NCI-H2196 (cell line): ENCODE results near the gene CEP170B.
"Not testable (repeated sequence)": the region's sequence is repeated elsewhere in the genome, so short reads cannot be mapped to it uniquely, and the experiment has no call there.

ENCODE experiments used
- DNase-seq: peaks from one replicate; lab custom pipeline; 2025; ENCODE audit not compliant: unreplicated experiment; lab: John Stamatoyannopoulos, UW

Gene CEP170B

DNA sequence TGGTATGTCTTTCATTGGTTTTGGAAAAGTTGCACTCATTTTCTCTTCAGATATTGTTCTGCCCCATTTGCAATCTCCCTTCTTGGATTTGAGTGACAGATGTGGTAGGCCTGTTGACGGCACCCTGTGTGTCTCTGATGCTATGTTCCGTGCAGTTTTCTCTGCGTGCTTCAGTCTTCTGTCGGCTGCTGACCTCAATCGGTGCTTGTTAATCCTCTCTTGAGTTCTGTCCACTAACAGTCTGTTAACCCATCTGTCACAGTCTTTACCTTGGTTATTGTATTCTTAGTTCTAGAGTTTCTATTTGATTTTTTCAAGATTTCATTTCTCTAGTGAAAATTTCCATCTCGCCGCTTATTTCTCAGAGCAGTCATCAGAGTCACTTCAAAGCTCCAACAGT lies 38.9 kb downstream of the CEP170B start:
- DNase-seq: no peak

- not testable (repeated sequence) for DNase-seq
Observed at GRCh38 chr14:104904650-104905578, 39.8 kb downstream of the CEP170B start.

- not testable (repeated sequence) for DNase-seq
Observed at GRCh38 chr14:104905579-104905933, 40.5 kb downstream of the CEP170B start.

DNA sequence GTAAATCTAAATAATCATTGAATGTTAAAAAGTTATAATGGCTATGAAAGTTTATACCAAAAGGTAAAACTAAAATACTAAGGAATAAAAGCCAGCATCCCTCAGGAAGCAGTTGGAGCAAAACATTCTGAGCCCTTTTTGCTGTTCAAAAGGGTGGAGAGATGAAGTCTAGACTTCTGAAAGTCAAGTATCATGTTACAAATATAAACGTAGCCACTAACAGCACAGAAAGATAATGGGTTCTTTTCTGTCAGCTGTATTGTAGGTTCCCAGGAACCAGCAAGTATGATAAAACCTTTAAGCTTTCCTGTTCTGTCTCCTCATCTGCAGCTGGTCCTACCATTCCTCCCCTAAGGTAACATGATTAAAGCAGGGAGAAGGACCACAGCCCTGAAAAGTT lies 43.2 kb downstream of the CEP170B start:
- DNase-seq: no peak

DNA sequence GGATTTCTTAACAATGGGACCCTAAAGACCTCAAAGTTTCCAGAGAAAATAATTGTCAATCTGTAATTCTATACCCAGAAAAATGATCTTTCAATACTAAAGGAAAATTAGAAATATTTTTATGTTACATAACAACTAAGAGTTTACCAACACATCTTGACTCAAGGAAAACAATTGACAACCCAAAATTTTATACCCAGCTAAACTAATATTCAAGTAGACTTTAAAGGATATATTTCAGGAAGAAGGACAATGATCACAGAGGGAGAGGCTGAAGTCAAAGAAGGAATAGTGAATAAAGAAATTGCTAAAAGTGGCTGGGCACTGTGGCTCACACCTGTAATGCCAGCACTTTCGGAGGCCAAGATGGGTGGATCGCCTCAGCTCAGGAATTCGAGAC lies 47.0 kb downstream of the CEP170B start:
- DNase-seq: no peak

DNA sequence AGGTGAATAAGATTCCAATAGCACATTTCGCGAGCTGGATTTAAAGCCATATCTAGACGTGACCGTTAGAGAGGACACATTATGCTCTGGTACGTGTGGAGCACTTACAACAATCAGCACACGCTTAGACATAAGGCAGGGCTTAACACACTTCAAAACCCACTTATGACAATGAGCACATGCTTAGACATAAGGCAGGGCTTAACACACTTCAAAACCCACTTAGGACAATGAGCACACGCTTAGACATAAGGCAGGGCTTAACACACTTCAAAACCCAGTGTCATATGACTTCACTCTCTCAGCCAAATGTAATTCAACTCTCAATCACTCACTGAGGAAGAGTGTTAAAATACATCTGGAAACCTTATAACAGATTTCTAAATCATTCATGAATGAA lies 48.4 kb downstream of the CEP170B start:
- no peak for DNase-seq

DNA sequence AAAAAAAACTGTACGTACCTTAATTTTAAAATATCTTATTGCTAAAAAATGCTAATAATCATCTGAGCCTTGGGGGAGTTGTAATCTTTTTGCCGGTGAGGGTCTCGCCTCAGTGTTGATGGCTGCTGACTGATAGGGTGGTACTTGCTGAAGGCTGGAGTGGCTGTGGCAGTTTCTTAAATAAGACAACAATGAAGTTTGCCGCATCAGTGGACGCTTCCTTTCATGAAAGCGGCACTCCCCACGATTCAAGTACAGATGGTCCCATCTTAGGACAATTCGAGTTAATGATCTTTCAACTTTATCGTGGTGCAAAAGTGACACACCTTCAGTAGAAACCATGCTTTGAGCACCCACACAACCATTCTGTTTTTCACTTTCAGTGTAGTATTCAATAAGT lies 52.0 kb downstream of the CEP170B start:
- no peak for DNase-seq

DNA sequence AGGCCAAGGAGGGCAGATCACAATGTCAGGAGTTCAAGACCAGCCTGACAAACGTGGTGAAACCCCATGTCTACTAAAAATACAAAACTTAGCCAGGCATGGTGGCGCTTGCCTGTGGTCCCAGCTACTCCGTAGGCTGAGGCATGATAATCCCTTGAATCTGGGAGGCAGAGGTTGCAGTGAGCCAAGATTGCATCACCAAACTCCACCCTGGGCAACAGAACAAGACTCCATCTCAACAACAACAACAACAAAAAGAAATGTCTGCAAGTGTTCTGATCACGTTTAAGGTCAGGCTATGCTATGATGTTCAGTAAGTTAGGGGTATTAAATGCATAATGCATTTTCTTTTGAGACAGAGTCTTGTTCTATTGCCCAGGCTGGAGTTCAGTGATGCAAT lies 52.9 kb downstream of the CEP170B start:
- DNase-seq: no peak

- DNase-seq: not testable (repeated sequence)
Observed at GRCh38 chr14:104919152-104919992, 54.3 kb downstream of the CEP170B start.

DNA sequence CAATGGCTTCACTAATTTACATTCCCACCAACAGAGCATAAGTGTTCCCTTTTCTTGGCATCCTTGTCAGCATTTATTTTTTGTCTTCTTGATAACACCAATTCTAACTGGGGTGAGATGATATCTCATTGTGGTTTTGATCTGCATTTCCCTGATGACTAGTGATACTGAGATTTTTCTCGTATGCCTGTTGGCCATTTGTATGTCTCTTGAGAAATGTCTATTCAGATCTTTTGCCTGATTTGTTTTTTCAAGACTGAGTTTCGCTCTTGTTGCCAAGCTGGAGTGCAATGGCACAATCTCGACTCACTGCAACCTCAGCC lies 54.9 kb downstream of the CEP170B start:
- DNase-seq: no peak

DNA sequence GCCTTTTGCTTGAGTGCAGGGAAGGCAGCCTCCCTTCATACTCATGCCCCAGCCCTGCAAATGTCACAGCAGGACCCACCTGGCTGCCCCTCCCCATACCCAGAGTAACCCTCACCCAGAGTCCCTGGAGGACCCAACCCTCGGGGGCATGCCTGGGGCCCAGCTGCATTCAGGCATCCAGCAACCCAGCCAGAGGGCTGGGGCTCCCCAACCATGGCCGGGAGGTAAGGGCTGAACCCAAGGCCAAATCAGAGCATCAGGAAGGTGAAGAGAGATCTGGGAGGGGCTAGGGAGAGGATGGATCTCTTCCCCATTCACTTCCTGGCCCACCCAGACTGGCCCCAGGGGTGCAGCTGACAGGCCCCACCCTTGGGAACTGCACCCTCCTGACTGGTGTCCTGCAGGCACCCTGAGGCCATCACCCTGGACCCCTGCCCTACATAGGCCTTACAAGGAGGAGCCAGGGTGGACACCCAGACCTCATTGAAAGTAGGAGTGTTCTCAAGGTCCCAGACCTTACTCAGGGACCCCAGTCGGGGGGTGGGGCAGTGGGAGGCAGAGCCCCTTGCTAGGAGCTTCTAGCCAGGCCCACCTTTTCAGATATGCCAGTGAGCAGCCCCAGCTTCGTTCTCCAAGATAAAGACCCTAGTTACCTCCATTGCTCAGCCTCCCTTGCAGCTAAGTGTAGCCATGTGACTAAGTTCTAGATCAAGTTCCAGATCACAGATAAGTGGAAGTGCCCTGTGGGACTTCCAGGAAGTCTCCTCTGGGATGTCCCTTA lies 58.8 kb downstream of the CEP170B start:
- no peak for DNase-seq

GRCh38 chr14:104924421-104925213 lies 59.5 kb downstream of the CEP170B start, which contains the start of gene PLD4:
Gene PLD4 (plus strand): TSS chr14:104924879. CDS start chr14:104927141, 2,262 bp downstream.
- no peak for DNase-seq

- no peak for DNase-seq
Observed at GRCh38 chr14:104925214-104925854, 60.3 kb downstream of the CEP170B start.

DNA sequence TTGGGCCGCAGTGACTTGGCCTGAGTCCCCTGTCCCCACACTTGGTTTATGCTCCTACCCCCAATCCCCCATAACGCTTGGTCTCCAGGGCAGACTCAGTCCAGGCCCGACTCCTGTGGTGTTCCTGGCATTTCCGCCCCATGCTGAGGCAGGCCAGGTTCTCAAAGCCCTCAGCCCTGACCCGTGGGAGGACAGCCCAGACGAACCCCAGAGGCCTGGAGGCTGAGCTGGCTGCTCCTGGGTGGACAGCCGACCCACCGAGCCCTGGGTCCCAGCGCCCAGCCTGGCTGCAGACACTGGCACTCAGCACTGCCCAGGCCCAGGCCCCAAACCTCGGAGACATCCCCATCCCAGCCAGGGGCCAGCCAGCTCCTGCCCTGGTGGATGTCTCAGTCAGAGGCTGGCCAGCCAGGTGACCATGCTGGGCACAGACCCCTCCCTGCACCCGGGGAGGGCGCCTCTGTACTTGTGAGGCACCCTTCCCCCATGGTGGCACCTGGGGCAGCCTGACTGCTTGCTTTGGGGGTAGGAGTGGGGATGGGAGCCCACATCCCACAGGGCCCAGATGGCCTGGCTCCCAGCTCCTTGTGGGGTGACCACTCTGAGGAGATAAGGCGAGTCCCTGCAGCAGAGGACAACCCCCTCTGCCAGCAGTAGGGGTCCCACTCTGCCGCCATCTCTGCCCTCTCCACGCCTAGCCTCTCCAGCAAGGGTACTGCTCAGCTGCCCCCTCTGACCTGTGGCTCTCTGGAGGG lies 61.0 kb downstream of the CEP170B start:
- no peak for DNase-seq

DNA sequence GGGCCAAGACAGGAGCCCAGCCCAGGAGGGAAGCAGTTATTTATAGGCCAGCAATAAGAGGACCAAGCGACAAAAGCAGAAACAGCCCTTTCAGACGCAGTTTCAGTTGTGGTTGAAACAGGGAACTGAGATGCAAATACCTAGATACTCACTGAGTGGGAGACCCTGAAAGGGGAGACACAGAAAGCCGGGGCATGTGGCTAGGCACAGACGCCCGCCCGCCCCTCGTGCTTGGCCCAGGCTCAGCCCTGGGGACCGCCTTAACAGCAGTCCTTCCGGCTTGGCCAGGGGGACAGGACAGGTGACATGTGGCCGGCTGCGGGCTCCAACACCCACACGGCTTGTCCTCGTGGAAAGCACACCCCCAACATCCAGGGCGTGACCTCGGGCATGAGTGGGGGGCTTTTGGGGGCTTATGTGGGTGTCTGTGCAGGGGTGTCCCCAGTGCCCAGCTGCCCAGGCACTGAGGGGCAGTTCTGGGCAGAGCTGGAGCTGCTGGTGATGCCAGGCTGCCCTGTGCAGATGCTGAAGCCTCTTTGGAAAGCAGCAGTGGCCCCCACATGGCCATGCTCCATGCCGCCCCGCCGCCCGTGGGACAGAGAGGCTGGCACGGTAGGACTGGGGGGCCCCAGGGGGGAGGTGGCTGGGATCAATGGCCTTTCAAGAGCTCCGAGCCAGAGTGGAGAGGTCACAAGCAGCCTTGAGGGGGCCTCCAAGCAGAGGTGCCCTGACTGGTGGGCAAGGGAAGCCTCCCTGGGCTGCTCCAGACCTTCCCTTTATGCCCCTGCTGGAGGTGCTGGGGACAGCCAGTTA lies 61.8 kb downstream of the CEP170B start:
- no peak for DNase-seq

DNA sequence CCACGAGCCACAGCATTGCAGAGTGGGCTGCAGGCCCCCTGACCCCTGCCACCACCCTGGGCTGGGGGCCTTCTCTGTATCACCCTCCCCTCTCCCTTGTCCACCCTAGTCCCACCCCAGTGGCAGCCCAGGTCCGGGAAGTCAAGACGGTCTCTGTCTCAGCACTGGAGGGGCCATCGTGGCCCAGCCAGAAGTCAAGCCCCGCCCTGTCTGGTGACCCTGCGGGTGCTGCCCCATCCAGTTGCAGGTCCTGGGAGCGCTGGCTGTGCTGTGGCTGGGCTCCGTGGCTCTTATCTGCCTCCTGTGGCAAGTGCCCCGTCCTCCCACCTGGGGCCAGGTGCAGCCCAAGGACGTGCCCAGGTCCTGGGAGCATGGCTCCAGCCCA lies 62.4 kb downstream of the CEP170B start:
- DNase-seq: no peak

DNA sequence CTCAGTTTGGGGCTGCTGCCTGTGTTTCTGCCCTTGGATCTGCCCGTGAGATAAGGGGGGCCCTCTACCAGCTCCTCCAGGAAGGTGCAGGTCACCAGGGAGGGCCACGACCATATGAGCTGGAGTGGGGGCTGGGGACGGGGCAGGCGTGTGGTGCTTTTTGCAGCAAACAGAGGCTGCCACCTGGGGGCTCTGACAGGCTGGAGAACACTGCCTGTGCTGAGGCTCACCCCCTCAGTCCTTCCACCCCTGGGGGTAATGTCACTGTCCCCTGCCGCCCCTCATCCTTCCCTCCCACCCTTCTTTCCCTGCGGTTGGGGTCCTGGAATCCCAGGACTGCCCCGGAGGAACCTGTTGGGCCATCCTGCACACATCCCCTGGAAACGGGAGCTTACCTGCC lies 62.8 kb downstream of the CEP170B start:
- DNase-seq: no peak

GRCh38 chr14:104928391-104929133 lies 63.5 kb downstream of the CEP170B start:
- no peak for DNase-seq
